GM18498 (cell line): ENCODE results near the gene RGMA.

Experiments
- ATAC-seq: cut with Tn5 transposase; IDR thresholded peaks from one replicate; pipeline ENCODE4 v1.9.1; 2021; ENCODE audit warnings: mild to moderate bottlenecking, moderate library complexity; ENCODE audit not compliant: unreplicated experiment

RGMA gene

GRCh38 chr15:93088981-93089726 is at the start of gene RGMA:
RGMA (minus strand) TSS chr15:93089211; CDS start chr15:93088932, 279 bp downstream.
- peak; percentile 36 for ATAC-seq

GRCh38 chr15:93136606-93137005 is 47.6 kb upstream of the RGMA start:
- ATAC-seq: no peak

- ATAC-seq: no peak
Observed at GRCh38 chr15:93135997-93136397, 47.0 kb upstream of the RGMA start.

GRCh38 chr15:93135459-93135858 is 46.4 kb upstream of the RGMA start:
- ATAC-seq: no peak

- no peak for ATAC-seq
Observed at GRCh38 chr15:93131485-93132095, 42.6 kb upstream of the RGMA start.

- no peak for ATAC-seq
Observed at GRCh38 chr15:93129702-93130488, 40.9 kb upstream of the RGMA start.

GRCh38 chr15:93127286-93127685 is 38.3 kb upstream of the RGMA start:
- no peak for ATAC-seq

GRCh38 chr15:93126599-93126998 is 37.6 kb upstream of the RGMA start:
- ATAC-seq: no peak

- no peak for ATAC-seq
Observed at GRCh38 chr15:93126148-93126547, 37.1 kb upstream of the RGMA start.

GRCh38 chr15:93124126-93124525 is 35.1 kb upstream of the RGMA start:
- ATAC-seq: no peak

GRCh38 chr15:93121973-93122910 is 33.2 kb upstream of the RGMA start:
- ATAC-seq: no peak

GRCh38 chr15:93121107-93121506 is 32.1 kb upstream of the RGMA start:
- ATAC-seq: no peak

- no peak for ATAC-seq
Observed at GRCh38 chr15:93118904-93119303, 29.9 kb upstream of the RGMA start.

- no peak for ATAC-seq
Observed at GRCh38 chr15:93111451-93111850, 22.4 kb upstream of the RGMA start.

GRCh38 chr15:93110502-93111040 is 21.6 kb upstream of the RGMA start:
- no peak for ATAC-seq

- ATAC-seq: no peak
Observed at GRCh38 chr15:93109336-93110102, 20.5 kb upstream of the RGMA start.

GRCh38 chr15:93107646-93108045 is 18.6 kb upstream of the RGMA start:
- ATAC-seq: no peak

- ATAC-seq: no peak
Observed at GRCh38 chr15:93105485-93105884, 16.5 kb upstream of the RGMA start.

- ATAC-seq: no peak
Observed at GRCh38 chr15:93103823-93104222, 14.8 kb upstream of the RGMA start.

- ATAC-seq: no peak
Observed at GRCh38 chr15:93102211-93102610, 13.2 kb upstream of the RGMA start.
